PC-9 (cell line): ENCODE measurements around the gene SIPA1L3. TPM values are rescaled to one million over a fixed set of nuclear protein-coding genes. Genes with fewer than 3 reads are reported as not detected.

Experiments used
- BruUV-seq: library from RNA; stranded (reverse); fragments of 400-500 nt; replicated peaks from 2 replicates; lab custom pipeline; 2021; lab: Mats Ljungman, UMichigan
- CTCF ChIA-PET: fragments of 300-600 bp; sonication (Branson Sonifier 250); formaldehyde crosslinking; loops from one replicate; lab custom pipeline; 2022; ENCODE audit warnings: antibody characterized with exemption; lab: Charles Lee
- POLR2A ChIA-PET: fragments of 300-600 bp; sonication (Branson Sonifier 250); formaldehyde crosslinking; loops from one replicate; lab custom pipeline; 2022; ENCODE audit warnings: antibody characterized with exemption; ENCODE audit not compliant: unreplicated experiment; lab: Charles Lee
- DNase-seq, 2 experiments: peaks; one replicate each; pipeline versions ENCODE4 v3.0.0 to v3.0.0-alpha.2; 2015 to 2022; ENCODE audit warnings: mixed read lengths in 1 of 2
- H2AFZ ChIP-seq: fragments of 200-600 bp; sonication (generic); 2 replicates; pipeline ENCODE4 v1.8.1; 2017; ENCODE audit warnings: antibody characterized with exemption
- H3F3A ChIP-seq: fragments of 200-600 bp; sonication (generic); 2 replicates; pipeline ENCODE4 v1.8.1; 2017; ENCODE audit warnings: antibody characterized with exemption, mild to moderate bottlenecking, low read depth; ENCODE audit not compliant: insufficient read depth
- H3K27ac ChIP-seq: fragments of 200-600 bp; sonication (generic); 2 replicates; pipeline ENCODE4 v1.6.1; 2016; ENCODE audit warnings: mixed run types
- H3K27me3 ChIP-seq: fragments of 200-600 bp; sonication (generic); 2 replicates; pipeline ENCODE4 v1.6.1; 2016; ENCODE audit warnings: low read depth, mixed run types; ENCODE audit not compliant: insufficient read depth
- H3K36me3 ChIP-seq: fragments of 200-600 bp; sonication (generic); 2 replicates; pipeline ENCODE4 v1.6.1; 2016; ENCODE audit warnings: low read depth, mixed run types
- H3K4me1 ChIP-seq: fragments of 200-600 bp; sonication (generic); replicated peaks from 2 replicates; pipeline ENCODE4 v1.6.1; 2016; ENCODE audit warnings: mixed run types; ENCODE audit not compliant: insufficient read depth
- H3K4me2 ChIP-seq: fragments of 200-600 bp; sonication (generic); 2 replicates; pipeline ENCODE4 v1.6.1; 2017; ENCODE audit warnings: mixed run types
- H3K4me3 ChIP-seq: fragments of 200-600 bp; sonication (generic); 2 replicates; pipeline ENCODE4 v1.6.1; 2016; ENCODE audit warnings: mixed run types
- H3K79me2 ChIP-seq: fragments of 200-600 bp; sonication (generic); 2 replicates; pipeline ENCODE4 v1.6.1; 2017; ENCODE audit warnings: low read depth, mixed run types
- H3K9me2 ChIP-seq: fragments of 200-600 bp; sonication (generic); 2 replicates; pipeline ENCODE4 v1.8.1; 2017; ENCODE audit warnings: mild to moderate bottlenecking; ENCODE audit not compliant: insufficient read depth
- H3K9me3 ChIP-seq: fragments of 200-600 bp; sonication (generic); 2 replicates; pipeline ENCODE4 v1.8.1; 2016; ENCODE audit warnings: low read depth; ENCODE audit not compliant: insufficient read depth
- H4K20me1 ChIP-seq: fragments of 200-600 bp; sonication (generic); 2 replicates; pipeline ENCODE4 v1.8.1; 2017; ENCODE audit not compliant: insufficient read depth
- EZH2 ChIP-seq: fragments of 200-600 bp; sonication (generic); IDR thresholded peaks from 2 replicates; pipeline ENCODE4 v1.8.0; 2017; ENCODE audit warnings: antibody characterized with exemption, low read depth
- intact Hi-C: fragments of 100-400 bp; cut with micrococcal nuclease; formaldehyde crosslinking; loops from one replicate; pipeline ENCODE4 v1.10.0; 2022; ENCODE audit not compliant: unreplicated experiment
- total RNA-seq: library from RNA; stranded (reverse); gene quantifications from 2 replicates; pipeline ENCODE4 v1.2.3, GENCODE V29; 2021
- TF ChIP-seq, protein P1 (sequence below): fragments of 200-600 bp; sonication (generic); conservative IDR thresholded peaks from 2 replicates; pipeline ENCODE4 v1.6.1; 2017; ENCODE audit warnings: mixed run types, antibody characterized with exemption, mild to moderate bottlenecking, moderate library complexity

Gene SIPA1L3
- total RNA-seq, 1 experiment from 2014 or later, result 55.2 TPM

DNA sequence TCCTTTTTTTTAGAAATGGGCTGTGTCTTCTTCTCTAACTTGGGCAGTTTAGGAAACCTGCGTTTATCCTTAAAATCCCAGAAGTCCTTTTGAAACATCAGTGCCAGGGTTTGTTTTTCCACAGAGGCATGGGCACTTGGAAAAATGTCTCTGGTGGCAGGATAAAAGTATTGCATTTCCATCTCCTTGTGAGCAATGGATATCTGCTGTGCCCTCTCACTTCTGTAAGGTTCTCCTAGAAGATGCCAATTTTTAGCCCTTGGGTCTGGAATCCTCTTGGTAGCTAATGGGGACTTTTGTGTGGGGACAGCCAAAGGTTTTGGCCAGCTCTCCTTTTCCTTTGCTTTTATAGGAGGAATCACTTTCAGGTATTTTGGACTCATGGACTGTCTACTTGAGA is 21.6 kb upstream of the SIPA1L3 start:
- H3K79me2 ChIP-seq, result no peaks in the 10 kb centered on the region
- ChIA-PET CTCF (no interaction called here), POLR2A (no interaction called here)
- no peak overlapping the region for H3K4me3 ChIP-seq
- TF ChIP-seq, protein P1, sequence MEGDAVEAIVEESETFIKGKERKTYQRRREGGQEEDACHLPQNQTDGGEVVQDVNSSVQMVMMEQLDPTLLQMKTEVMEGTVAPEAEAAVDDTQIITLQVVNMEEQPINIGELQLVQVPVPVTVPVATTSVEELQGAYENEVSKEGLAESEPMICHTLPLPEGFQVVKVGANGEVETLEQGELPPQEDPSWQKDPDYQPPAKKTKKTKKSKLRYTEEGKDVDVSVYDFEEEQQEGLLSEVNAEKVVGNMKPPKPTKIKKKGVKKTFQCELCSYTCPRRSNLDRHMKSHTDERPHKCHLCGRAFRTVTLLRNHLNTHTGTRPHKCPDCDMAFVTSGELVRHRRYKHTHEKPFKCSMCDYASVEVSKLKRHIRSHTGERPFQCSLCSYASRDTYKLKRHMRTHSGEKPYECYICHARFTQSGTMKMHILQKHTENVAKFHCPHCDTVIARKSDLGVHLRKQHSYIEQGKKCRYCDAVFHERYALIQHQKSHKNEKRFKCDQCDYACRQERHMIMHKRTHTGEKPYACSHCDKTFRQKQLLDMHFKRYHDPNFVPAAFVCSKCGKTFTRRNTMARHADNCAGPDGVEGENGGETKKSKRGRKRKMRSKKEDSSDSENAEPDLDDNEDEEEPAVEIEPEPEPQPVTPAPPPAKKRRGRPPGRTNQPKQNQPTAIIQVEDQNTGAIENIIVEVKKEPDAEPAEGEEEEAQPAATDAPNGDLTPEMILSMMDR, result 0 out of 2 replicates have a peak, but pooled peaks have one; percentile 18
- TF ChIP-seq EZH2, result no peak
- no peaks in the 10 kb centered on the region for H4K20me1 ChIP-seq
- no peaks in the 10 kb centered on the region for H3F3A ChIP-seq
- intact Hi-C loops, result no loop called here
- H2AFZ ChIP-seq, result no peak overlapping the region
- H3K4me1 ChIP-seq, result no peaks in the 10 kb centered on the region
- H3K4me2 ChIP-seq, result no peak overlapping the region
- no peak overlapping the region for H3K27ac ChIP-seq
- no peak for DNase-seq
- peaks cover 7% of the 10 kb centered on the region for H3K9me3 ChIP-seq
- no peaks in the 10 kb centered on the region for H3K9me2 ChIP-seq
- H3K36me3 ChIP-seq, result no peaks in the 10 kb centered on the region
- H3K27me3 ChIP-seq, result peaks cover 58% of the 10 kb centered on the region
- BruUV-seq, result no TSS peak

DNA sequence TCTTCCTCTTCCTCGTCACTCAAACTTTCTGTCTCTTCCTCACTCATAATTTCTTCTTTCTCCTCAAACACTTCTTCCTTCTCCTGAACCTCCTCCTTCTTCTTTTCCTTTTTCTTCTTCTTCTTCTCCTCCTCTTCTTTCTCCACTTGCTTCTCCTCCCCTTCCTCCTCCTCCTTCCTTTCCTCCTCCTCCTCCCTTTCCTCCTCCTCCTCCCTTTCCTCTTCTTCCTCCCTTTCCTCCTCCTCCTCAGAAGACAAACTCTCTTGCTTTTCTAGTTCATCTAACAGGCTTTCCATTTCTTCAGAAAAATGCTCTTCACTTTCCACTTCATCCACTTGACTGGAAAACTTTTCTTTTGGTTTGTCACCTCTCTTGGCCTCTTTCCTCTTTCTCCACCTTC is 20.4 kb upstream of the SIPA1L3 start:
- no peaks in the 10 kb centered on the region for H3K79me2 ChIP-seq
- BruUV-seq, result no TSS peak
- H3K36me3 ChIP-seq, result no peaks in the 10 kb centered on the region
- no peaks in the 10 kb centered on the region for H3F3A ChIP-seq
- intact Hi-C loops, result no loop called here
- H3K4me1 ChIP-seq, result no peaks in the 10 kb centered on the region
- ChIA-PET POLR2A (no interaction called here), CTCF (no interaction called here)
- H3K4me2 ChIP-seq, result no peak overlapping the region
- H3K27me3 ChIP-seq, result peaks cover 70% of the 10 kb centered on the region
- peaks cover 7% of the 10 kb centered on the region for H3K9me3 ChIP-seq
- TF ChIP-seq, protein P1, result no peak
- no peak for TF ChIP-seq EZH2
- no peak overlapping the region for H2AFZ ChIP-seq
- DNase-seq, result no peak
- no peak overlapping the region for H3K27ac ChIP-seq
- H3K9me2 ChIP-seq, result no peaks in the 10 kb centered on the region
- H4K20me1 ChIP-seq, result no peaks in the 10 kb centered on the region
- H3K4me3 ChIP-seq, result no peak overlapping the region

DNA sequence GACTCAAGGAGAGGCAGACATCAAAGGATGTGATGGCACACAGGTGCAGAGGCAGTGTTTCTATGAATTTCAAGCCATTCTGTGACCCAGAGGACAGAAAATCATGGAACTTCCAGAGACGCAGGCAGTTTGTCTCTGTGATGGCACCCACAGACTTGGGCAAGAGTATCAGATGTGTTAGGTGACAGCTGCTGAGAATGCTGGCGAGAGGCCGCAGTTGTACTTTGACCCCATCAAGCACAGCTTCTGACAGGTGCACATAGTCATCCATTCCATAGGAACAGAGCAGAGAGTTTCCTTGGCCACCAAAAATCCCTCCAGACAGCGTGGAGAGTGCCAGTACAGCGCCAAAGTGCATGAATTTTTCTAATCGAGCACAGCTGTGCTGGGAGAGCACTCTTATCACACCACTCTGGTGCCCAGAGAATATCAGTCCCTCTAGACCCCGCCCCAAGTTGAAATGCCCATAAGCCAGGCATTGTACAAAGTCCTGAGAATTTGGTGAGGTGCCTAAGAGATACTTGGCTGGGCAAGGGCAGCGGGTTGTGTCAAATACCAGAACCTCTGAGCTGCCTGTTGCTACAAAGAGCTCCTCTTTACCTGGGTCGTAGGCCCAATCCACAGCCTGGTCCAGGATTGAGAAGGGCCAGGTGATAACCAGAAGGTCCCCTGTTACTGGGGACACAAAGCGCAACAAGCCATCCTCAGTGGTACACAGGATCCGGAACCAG is 13.0 kb upstream of the SIPA1L3 start:
- Histone ChIP-seq H4K20me1 (no peaks in the 10 kb centered on the region), H3K27me3 (peaks cover 68% of the 10 kb centered on the region), H3K27ac (no peak overlapping the region), H3K9me2 (no peaks in the 10 kb centered on the region), H3K4me3 (no peak overlapping the region), H3K79me2 (no peaks in the 10 kb centered on the region), H2AFZ (no peak overlapping the region), H3K4me2 (no peak overlapping the region), H3K9me3 (peaks cover 7% of the 10 kb centered on the region; the same call in 1 of the 2 replicates), H3K36me3 (no peaks in the 10 kb centered on the region), H3K4me1 (no peaks in the 10 kb centered on the region), H3F3A (no peaks in the 10 kb centered on the region)
- intact Hi-C loops, result no loop called here
- DNase-seq, result no peak
- TF ChIP-seq, protein P1, result no peak
- no peak for TF ChIP-seq EZH2
- ChIA-PET POLR2A (no interaction called here), CTCF (interaction anchor here (0.6 kb wide), 1 partner anchor 300 kb away, joined by 3 read pairs; no protein-coding TSS in a partner anchor)
- no TSS peak for BruUV-seq
